ENCODE results near the gene GLI2.
A peak's percentile ranks its signal among the peaks of the same experiment; 100 is the strongest.

Gene GLI2

DNA sequence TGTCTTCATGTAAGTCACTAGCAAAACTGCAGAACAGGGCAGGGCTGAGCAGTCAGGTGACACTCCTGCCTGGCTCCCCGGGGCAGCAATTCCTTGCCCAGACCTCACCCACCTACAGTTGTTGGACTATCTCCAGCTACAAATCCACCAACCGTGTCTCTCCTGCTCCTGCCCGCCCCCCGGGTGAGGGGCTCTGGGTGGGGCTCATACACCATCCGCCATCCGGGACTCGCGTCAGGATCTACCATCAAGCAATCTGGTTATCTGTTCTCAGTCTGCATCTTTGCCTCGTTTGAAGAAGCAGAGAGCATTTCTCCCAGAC lies 13.5 kb upstream of the GLI2 start:
- no peaks in the 10 kb centered on the region for H3K36me3 ChIP-seq (ENCODE audit: control insufficient read depth, insufficient read depth, low read length)
- 89 to 90% methylated on average over 9 of the region's 9 CpGs for WGBS, 2 experiments
- no peak overlapping the region for H3K4me3 ChIP-seq (ENCODE audit: insufficient read depth, low read depth, low read length)
- no peak overlapping the region for H3K27ac ChIP-seq (ENCODE audit: insufficient read depth, low read depth, low read length, poor library complexity, severe bottlenecking)
- H3K4me1 ChIP-seq (ENCODE audit: control insufficient read depth, insufficient read depth, low read length), result peaks cover 14% of the 10 kb centered on the region
- no peaks in the 10 kb centered on the region for H3K27me3 ChIP-seq (ENCODE audit: control insufficient read depth, insufficient read depth, low read length, poor library complexity, severe bottlenecking)
- no peaks in the 10 kb centered on the region for H3K9me3 ChIP-seq (ENCODE audit: control insufficient read depth, low read length)

DNA sequence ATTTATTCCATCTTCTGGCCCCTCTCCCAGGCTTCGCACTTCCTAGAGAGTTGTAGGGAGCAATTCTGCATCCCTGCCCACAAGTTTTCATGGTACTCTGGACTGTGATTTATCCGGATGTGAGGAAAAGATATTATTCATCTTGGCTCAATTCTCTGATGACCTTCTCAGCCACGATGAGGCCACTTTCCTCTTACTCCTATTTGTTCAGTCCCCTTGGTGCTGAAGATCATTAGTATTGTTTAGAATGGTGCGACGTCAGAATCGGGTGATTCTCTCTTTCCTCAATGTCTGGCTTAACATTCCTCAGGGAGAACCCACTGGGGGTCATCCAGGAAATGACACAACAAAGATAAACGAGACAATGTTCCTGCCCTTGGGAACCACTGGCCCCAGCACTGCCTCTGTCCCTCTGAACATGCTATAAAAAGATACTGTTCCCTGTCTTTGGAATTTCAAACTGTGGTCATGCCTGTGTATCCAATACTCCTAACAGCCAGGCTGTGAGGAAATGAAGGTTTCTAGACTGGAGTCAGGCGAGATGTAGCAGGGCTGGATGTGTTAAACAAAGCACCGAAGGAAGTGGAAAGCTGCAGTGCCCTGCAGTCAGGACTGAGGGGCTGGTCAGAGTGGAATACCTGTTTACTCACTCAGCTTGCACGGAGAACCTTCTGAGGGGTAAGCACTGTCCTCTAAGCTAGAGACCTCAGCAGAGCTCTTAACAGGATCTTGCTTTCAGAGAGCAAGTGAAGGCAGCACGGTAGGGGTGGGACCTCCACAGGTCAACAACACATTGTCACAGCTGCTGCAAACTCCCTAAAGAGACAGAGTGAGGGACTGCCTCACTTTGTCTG lies 12.9 kb upstream of the GLI2 start:
- no peaks in the 10 kb centered on the region for H3K9me3 ChIP-seq (ENCODE audit: control insufficient read depth, low read length)
- H3K27me3 ChIP-seq (ENCODE audit: control insufficient read depth, insufficient read depth, low read length, poor library complexity, severe bottlenecking), result no peaks in the 10 kb centered on the region
- no peaks in the 10 kb centered on the region for H3K36me3 ChIP-seq (ENCODE audit: control insufficient read depth, insufficient read depth, low read length)
- H3K4me3 ChIP-seq (ENCODE audit: insufficient read depth, low read depth, low read length), result no peak overlapping the region
- H3K4me1 ChIP-seq (ENCODE audit: control insufficient read depth, insufficient read depth, low read length), result peaks cover 14% of the 10 kb centered on the region
- 49 to 57% methylated on average over 10 to 11 of the region's 11 CpGs for WGBS, 2 experiments
- no peak overlapping the region for H3K27ac ChIP-seq (ENCODE audit: insufficient read depth, low read depth, low read length, poor library complexity, severe bottlenecking)

DNA sequence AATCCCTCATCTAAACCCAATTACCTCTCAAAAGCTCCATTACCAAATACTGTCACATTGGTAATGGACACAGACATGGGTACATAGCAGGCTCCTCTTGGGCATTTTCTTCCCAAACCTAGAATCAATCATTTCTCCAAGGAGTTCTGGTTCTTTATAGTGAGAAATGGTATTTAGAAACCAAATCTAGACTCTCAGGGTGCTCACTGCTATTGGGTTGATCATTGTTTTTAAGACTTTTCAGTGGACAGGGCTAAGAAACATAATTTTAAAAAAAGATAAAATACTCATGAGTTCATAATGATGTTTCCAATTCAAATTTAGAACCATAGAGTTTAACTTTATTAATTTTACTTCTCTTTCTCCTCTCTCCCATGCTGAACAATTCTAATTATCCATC lies 9.4 kb upstream of the GLI2 start:
- H3K27ac ChIP-seq (ENCODE audit: insufficient read depth, low read depth, low read length, poor library complexity, severe bottlenecking), result no peak overlapping the region
- H3K36me3 ChIP-seq (ENCODE audit: control insufficient read depth, insufficient read depth, low read length), result no peaks in the 10 kb centered on the region
- peaks cover 19% of the 10 kb centered on the region for H3K4me1 ChIP-seq (ENCODE audit: control insufficient read depth, insufficient read depth, low read length)

DNA sequence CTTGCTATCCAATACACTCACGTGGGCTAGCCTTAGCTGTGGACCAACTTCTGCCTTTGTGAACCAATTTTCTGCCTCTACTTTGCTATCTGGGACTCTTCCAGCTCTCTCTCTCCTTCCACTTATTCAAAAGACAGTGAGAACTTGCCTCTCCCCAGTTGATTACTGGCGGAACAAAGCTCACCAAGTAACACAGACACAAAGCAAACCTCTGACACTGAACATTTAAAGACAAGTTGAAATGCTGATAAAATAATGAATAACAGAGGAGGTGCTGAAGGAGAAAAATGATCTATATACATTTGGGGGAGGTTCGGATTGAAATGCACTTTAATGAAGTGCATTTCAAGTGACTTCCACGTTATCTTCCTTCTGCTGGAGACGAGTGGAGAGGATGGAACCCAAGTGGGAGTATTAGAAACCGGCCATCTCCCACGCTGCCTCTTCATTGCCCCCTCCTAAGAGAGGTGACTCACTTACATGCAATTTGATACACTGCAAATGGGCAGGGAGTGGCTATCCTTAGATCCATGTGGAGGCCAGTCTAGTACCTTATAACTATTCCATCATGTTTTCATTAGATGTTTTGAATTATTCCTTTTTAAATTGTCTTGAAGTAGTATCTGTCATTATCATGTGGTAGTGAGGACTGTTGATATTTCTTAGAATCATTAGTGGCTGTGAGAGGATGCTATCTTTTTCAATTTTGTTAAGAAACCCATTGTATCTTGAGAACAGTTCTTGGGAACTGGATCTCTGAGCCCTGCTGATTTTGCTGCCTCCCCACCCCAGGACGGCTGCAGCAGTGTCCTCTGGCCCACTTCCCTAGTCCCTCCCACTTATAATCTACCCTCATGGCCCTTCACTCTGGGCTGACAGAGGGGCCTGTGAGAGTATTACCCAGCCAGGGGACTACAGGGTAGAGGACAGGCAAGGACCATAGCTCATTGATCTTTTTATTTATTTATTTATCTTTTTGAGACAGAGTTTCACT lies 6.0 kb upstream of the GLI2 start:
- 55 to 56% methylated on average over 7 to 8 of the region's 8 CpGs for WGBS, 2 experiments
- peaks cover 5% of the 10 kb centered on the region for H3K4me1 ChIP-seq (ENCODE audit: control insufficient read depth, insufficient read depth, low read length)
- no peak overlapping the region for H3K4me3 ChIP-seq (ENCODE audit: insufficient read depth, low read depth, low read length)
- no peaks in the 10 kb centered on the region for H3K27me3 ChIP-seq (ENCODE audit: control insufficient read depth, insufficient read depth, low read length, poor library complexity, severe bottlenecking)
- no peaks in the 10 kb centered on the region for H3K9me3 ChIP-seq (ENCODE audit: control insufficient read depth, low read length)
- H3K36me3 ChIP-seq (ENCODE audit: control insufficient read depth, insufficient read depth, low read length), result no peaks in the 10 kb centered on the region
- H3K27ac ChIP-seq (ENCODE audit: insufficient read depth, low read depth, low read length, poor library complexity, severe bottlenecking), result no peak overlapping the region

More for the DNA sequence above, 9.4 kb upstream of the GLI2 start:
- no peaks in the 10 kb centered on the region for H3K27me3 ChIP-seq (ENCODE audit: control insufficient read depth, insufficient read depth, low read length, poor library complexity, severe bottlenecking)
- H3K4me3 ChIP-seq (ENCODE audit: insufficient read depth, low read depth, low read length), result no peak overlapping the region
- no peaks in the 10 kb centered on the region for H3K9me3 ChIP-seq (ENCODE audit: control insufficient read depth, low read length)

DNA sequence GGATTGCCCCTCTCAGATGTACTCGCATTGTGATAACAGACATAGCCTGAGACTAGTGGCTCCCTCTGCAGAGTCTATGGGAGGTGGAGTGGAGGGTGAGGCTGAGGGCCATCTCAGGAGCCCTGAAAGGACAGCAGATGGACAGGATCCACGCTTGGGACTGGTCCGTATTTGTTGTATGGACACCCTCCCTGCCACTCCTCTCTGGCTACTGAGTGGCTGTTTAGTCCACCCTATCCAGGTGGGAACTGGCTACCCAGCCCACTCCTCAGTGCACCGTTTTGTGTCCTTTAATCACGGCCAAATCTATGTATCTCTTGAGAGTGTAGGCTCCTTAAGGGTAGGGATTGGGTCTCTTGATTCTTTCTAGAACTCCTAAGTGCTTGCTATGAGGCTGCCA lies 4.5 kb upstream of the GLI2 start:
- H3K9me3 ChIP-seq (ENCODE audit: control insufficient read depth, low read length), result no peaks in the 10 kb centered on the region
- peaks cover 5% of the 10 kb centered on the region for H3K4me1 ChIP-seq (ENCODE audit: control insufficient read depth, insufficient read depth, low read length)
- H3K4me3 ChIP-seq (ENCODE audit: insufficient read depth, low read depth, low read length), result no peak overlapping the region
- no peaks in the 10 kb centered on the region for H3K27me3 ChIP-seq (ENCODE audit: control insufficient read depth, insufficient read depth, low read length, poor library complexity, severe bottlenecking)
- no peak overlapping the region for H3K27ac ChIP-seq (ENCODE audit: insufficient read depth, low read depth, low read length, poor library complexity, severe bottlenecking)
- WGBS, 2 experiments, result 95 to 99% methylated on average over 5 of the region's 5 CpGs
- no peaks in the 10 kb centered on the region for H3K36me3 ChIP-seq (ENCODE audit: control insufficient read depth, insufficient read depth, low read length)

- no peaks in the 10 kb centered on the region for H3K9me3 ChIP-seq (ENCODE audit: control insufficient read depth, low read length)
- 94 to 95% methylated on average over 14 of the region's 14 CpGs for WGBS, 2 experiments
- no peak overlapping the region for H3K27ac ChIP-seq (ENCODE audit: insufficient read depth, low read depth, low read length, poor library complexity, severe bottlenecking)
- H3K36me3 ChIP-seq (ENCODE audit: control insufficient read depth, insufficient read depth, low read length), result no peaks in the 10 kb centered on the region
- H3K4me1 ChIP-seq (ENCODE audit: control insufficient read depth, insufficient read depth, low read length), result peaks cover 6% of the 10 kb centered on the region
- no peaks in the 10 kb centered on the region for H3K27me3 ChIP-seq (ENCODE audit: control insufficient read depth, insufficient read depth, low read length, poor library complexity, severe bottlenecking)
- H3K4me3 ChIP-seq (ENCODE audit: insufficient read depth, low read depth, low read length), result no peak overlapping the region
These were observed 3.0 kb upstream of the GLI2 start for GRCh38 chr2:120732506-120733237.

- Histone ChIP-seq H3K36me3 (ENCODE audit: control insufficient read depth, insufficient read depth, low read length) (no peaks in the 10 kb centered on the region), H3K4me3 (ENCODE audit: insufficient read depth, low read depth, low read length) (no peak overlapping the region), H3K27me3 (ENCODE audit: control insufficient read depth, insufficient read depth, low read length, poor library complexity, severe bottlenecking) (no peaks in the 10 kb centered on the region), H3K9me3 (ENCODE audit: control insufficient read depth, low read length) (no peaks in the 10 kb centered on the region), H3K4me1 (ENCODE audit: control insufficient read depth, insufficient read depth, low read length) (peaks cover 13% of the 10 kb centered on the region), H3K27ac (ENCODE audit: insufficient read depth, low read depth, low read length, poor library complexity, severe bottlenecking) (no peak overlapping the region)
- WGBS, 2 experiments, result 91 to 92% methylated on average over 10 of the region's 10 CpGs
These were observed 2.3 kb upstream of the GLI2 start for GRCh38 chr2:120733238-120733932.

GRCh38 chr2:120734930-120735651 lies 577 bp upstream of the GLI2 start:
- Histone ChIP-seq H3K4me3 (ENCODE audit: insufficient read depth, low read depth, low read length) (peak overlapping the region; percentile 92), H3K4me1 (ENCODE audit: control insufficient read depth, insufficient read depth, low read length) (peaks cover 25% of the 10 kb centered on the region), H3K27me3 (ENCODE audit: control insufficient read depth, insufficient read depth, low read length, poor library complexity, severe bottlenecking) (no peaks in the 10 kb centered on the region), H3K9me3 (ENCODE audit: control insufficient read depth, low read length) (no peaks in the 10 kb centered on the region), H3K36me3 (ENCODE audit: control insufficient read depth, insufficient read depth, low read length) (no peaks in the 10 kb centered on the region), H3K27ac (ENCODE audit: insufficient read depth, low read depth, low read length, poor library complexity, severe bottlenecking) (no peak overlapping the region)
- WGBS, 2 experiments, result 3 to 7% methylated on average over 35 to 40 of the region's 40 CpGs

- Histone ChIP-seq H3K36me3 (ENCODE audit: control insufficient read depth, insufficient read depth, low read length) (no peaks in the 10 kb centered on the region), H3K27me3 (ENCODE audit: control insufficient read depth, insufficient read depth, low read length, poor library complexity, severe bottlenecking) (no peaks in the 10 kb centered on the region), H3K27ac (ENCODE audit: insufficient read depth, low read depth, low read length, poor library complexity, severe bottlenecking) (peak overlapping the region; percentile 70), H3K4me3 (ENCODE audit: insufficient read depth, low read depth, low read length) (peak overlapping the region; percentile 92), H3K4me1 (ENCODE audit: control insufficient read depth, insufficient read depth, low read length) (peaks cover 28% of the 10 kb centered on the region), H3K9me3 (ENCODE audit: control insufficient read depth, low read length) (no peaks in the 10 kb centered on the region)
- 0% methylated on average over 38 of the region's 38 CpGs for WGBS, 2 experiments
These were observed 545 bp downstream of the GLI2 start for GRCh38 chr2:120736202-120736623.

Measured in ectodermal cell (in vitro differentiated cells).